ENCODE data around the gene CKLF. TPM values are rescaled to one million over a fixed set of nuclear protein-coding genes. Genes with fewer than 3 reads are reported as not detected.

CKLF gene
- total RNA-seq, 4 donors from 2014 or later = 31.8 to 75.4 (median 35.6) TPM

- WGBS, 2 donors = 92 to 100% methylated on average over 3 of the region's 3 CpGs
- no peak overlapping the region for H3K27ac ChIP-seq
- DNase-seq (ENCODE audit: low spot score in 2 of 2) = no peak
- no peaks in the 10 kb centered on the region for H3K9me3 ChIP-seq
- TF ChIP-seq CTCF (IDR thresholded peaks at IDR 0.05) (no peak), EP300 (IDR thresholded peaks at IDR 0.05) (no peak), POLR2A (IDR thresholded peaks at IDR 0.05) (no peak)
- H3K27me3 ChIP-seq = peaks cover 0 to 13% of the 10 kb centered on the region in 2 donors
- no peak overlapping the region for H3K4me3 ChIP-seq
- H3K36me3 ChIP-seq = no peaks in the 10 kb centered on the region
- peaks cover 0 to 35% (median 5%) of the 10 kb centered on the region in 4 donors for H3K4me1 ChIP-seq
These were observed 22.7 kb downstream of the CKLF start for GRCh38 chr16:66575060-66575459.

- TF ChIP-seq CTCF (IDR thresholded peaks at IDR 0.05) (no peak), EP300 (IDR thresholded peaks at IDR 0.05) (peak in 1 of 2 donors; percentile 17)
- peak in 1 of 2 donors; percentile 34 for DNase-seq (ENCODE audit: low spot score in 2 of 2)
- Histone ChIP-seq H3K4me3 (no peak overlapping the region), H3K36me3 (no peaks in the 10 kb centered on the region), H3K4me1 (peaks cover 0 to 35% (median 5%) of the 10 kb centered on the region in 4 donors), H3K27me3 (peaks cover 0 to 13% of the 10 kb centered on the region in 2 donors), H3K27ac (no peak overlapping the region), H3K9me3 (no peaks in the 10 kb centered on the region)
- 73 to 80% methylated on average over 5 of the region's 5 CpGs for WGBS, 2 donors
These were observed 23.9 kb downstream of the CKLF start for GRCh38 chr16:66576296-66576695.

- H3K9me3 ChIP-seq = no peaks in the 10 kb centered on the region
These were observed 26.5 kb downstream of the CKLF start, which contains the start of gene CMTM2 for GRCh38 chr16:66578651-66579531. CMTM2 (plus strand) TSS chr16:66579463; CDS start chr16:66579608, 145 bp downstream.

GRCh38 chr16:66580605-66581209 is 28.3 kb downstream of the CKLF start:
- 71 to 72% methylated on average over 4 of the region's 4 CpGs for WGBS, 2 donors
- no peaks in the 10 kb centered on the region for H3K9me3 ChIP-seq
- peaks cover 0 to 13% of the 10 kb centered on the region in 2 donors for H3K27me3 ChIP-seq
- H3K27ac ChIP-seq = peak overlapping the region in 2 of 4 donors; percentile 51 to 68
- no peak overlapping the region for H3K4me3 ChIP-seq
- H3K36me3 ChIP-seq = no peaks in the 10 kb centered on the region
- no peak for DNase-seq (ENCODE audit: low spot score in 2 of 2)
- H3K4me1 ChIP-seq = peaks cover 0 to 37% (median 5%) of the 10 kb centered on the region in 4 donors
- TF ChIP-seq EP300 (IDR thresholded peaks at IDR 0.05) (no peak), POLR2A (IDR thresholded peaks at IDR 0.05) (no peak), CTCF (IDR thresholded peaks at IDR 0.05) (no peak)

More at GRCh38 chr16:66578651-66579531, 26.5 kb downstream of the CKLF start, which contains the start of gene CMTM2:
- Histone ChIP-seq H3K4me1 (peaks cover 0 to 37% (median 5%) of the 10 kb centered on the region in 4 donors), H3K27ac (peak within 1 kb of the TSS in 1 of 4 donors; percentile 46), H3K27me3 (peaks cover 0 to 13% of the 10 kb centered on the region in 2 donors), H3K36me3 (no peaks in the 10 kb centered on the region), H3K4me3 (peak within 1 kb of the TSS; percentile 3 to 42 (median 32))
- TF ChIP-seq POLR2A (IDR thresholded peaks at IDR 0.05) (no peak), EP300 (IDR thresholded peaks at IDR 0.05) (no peak), CTCF (IDR thresholded peaks at IDR 0.05) (no peak)
- no peak for DNase-seq (ENCODE audit: low spot score in 2 of 2)
- WGBS, 2 donors = 19 to 21% methylated on average over 71 to 76 of the region's 77 CpGs
